ENCODE measurements around the gene ZNF367.

The ZNF367 gene

DNA sequence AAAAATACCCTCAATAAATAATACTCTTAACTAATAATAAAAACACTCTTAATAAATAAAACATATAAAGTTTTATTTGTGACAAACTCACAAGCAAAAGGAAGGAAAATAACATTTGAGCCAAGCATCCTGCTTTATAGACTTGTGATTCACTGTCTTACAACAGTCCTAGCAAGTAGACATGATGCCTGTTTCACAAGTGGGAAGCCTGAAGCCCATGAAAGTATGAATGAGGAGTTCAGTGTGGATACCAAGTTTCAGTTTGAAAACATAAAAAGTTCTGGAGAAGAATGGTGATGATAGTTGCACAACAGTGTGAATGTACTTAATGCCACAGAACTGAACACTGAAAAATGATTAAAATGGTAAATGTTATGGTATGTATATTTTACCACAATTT lies 42.7 kb upstream of the ZNF367 start:
- Histone ChIP-seq H3K36me3 (ENCODE audit: low read depth) (peaks cover 22% of the 10 kb centered on the region; the same call in 1 of the 2 replicates), H3K9me3 (ENCODE audit: severe bottlenecking) (no peaks in the 10 kb centered on the region), H3K27me3 (ENCODE audit: insufficient read depth, poor library complexity, severe bottlenecking) (no peaks in the 10 kb centered on the region), H3K4me3 (ENCODE audit: severe bottlenecking) (no peak overlapping the region), H3K4me1 (ENCODE audit: insufficient read depth, poor library complexity, severe bottlenecking) (no peaks in the 10 kb centered on the region), H3K27ac (ENCODE audit: poor library complexity, severe bottlenecking) (no peak overlapping the region)
- TF ChIP-seq CTCF (IDR thresholded peaks at IDR 0.05; ENCODE audit: poor library complexity, severe bottlenecking) = no peak
- ATAC-seq (ENCODE audit: low read depth) (no peak), DNase-seq (ENCODE audit: low spot score) (no peak)

GRCh38 chr9:96460470-96460869 lies 42.3 kb upstream of the ZNF367 start:
- Histone ChIP-seq H3K36me3 (ENCODE audit: low read depth) (peaks cover 18% of the 10 kb centered on the region; the same call in 1 of the 2 replicates), H3K4me1 (ENCODE audit: insufficient read depth, poor library complexity, severe bottlenecking) (no peaks in the 10 kb centered on the region), H3K27ac (ENCODE audit: poor library complexity, severe bottlenecking) (no peak overlapping the region), H3K27me3 (ENCODE audit: insufficient read depth, poor library complexity, severe bottlenecking) (no peaks in the 10 kb centered on the region), H3K9me3 (ENCODE audit: severe bottlenecking) (no peaks in the 10 kb centered on the region), H3K4me3 (ENCODE audit: severe bottlenecking) (no peak overlapping the region)
- no peak for ATAC-seq (ENCODE audit: low read depth)
- TF ChIP-seq CTCF (IDR thresholded peaks at IDR 0.05; ENCODE audit: poor library complexity, severe bottlenecking) = no peak
- no peak for DNase-seq (ENCODE audit: low spot score)

DNA sequence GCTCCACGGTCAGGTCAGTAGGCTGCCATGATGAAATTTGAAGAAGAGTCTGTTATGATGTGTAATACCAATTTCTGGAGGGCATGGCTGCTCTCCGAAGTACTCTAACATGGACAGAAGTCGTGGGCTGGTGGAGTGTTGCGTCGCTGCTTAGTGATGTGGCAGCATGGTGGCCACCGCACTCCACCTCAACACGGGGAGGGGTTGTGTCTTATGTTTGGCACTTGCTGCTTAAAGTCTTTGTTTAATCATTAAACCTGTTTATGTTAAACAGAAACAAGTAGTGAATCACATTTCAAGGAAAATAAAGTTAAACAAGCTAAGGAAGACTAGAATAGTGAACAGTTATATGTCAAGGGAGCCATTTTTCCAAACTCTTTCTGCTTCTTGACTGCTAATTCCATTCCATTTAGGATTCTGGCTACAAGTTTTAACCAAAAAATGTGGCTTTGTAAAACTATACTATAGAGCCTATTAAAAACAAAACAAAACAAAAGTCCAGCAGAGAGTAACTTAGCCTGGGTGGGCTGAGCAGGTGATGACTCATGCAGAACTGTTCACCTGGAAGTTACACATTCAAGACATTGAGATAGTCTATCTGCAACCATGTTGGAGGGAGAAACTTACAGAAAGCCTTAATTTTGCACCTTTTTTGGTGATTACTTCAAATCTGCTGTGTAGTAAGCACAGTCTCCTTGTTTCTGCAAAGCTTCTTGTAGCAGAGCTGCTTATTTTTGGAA lies 41.3 kb upstream of the ZNF367 start:
- Histone ChIP-seq H3K27ac (ENCODE audit: poor library complexity, severe bottlenecking) (no peak overlapping the region), H3K4me1 (ENCODE audit: insufficient read depth, poor library complexity, severe bottlenecking) (no peaks in the 10 kb centered on the region), H3K27me3 (ENCODE audit: insufficient read depth, poor library complexity, severe bottlenecking) (no peaks in the 10 kb centered on the region), H3K9me3 (ENCODE audit: severe bottlenecking) (no peaks in the 10 kb centered on the region), H3K4me3 (ENCODE audit: severe bottlenecking) (no peak overlapping the region), H3K36me3 (ENCODE audit: low read depth) (peaks cover 14% of the 10 kb centered on the region; the same call in 1 of the 2 replicates)
- no peak for DNase-seq (ENCODE audit: low spot score)
- 0 out of 3 replicates have a peak, but pooled peaks have one; percentile 35 for ATAC-seq (ENCODE audit: low read depth)
- TF ChIP-seq CTCF (IDR thresholded peaks at IDR 0.05; ENCODE audit: poor library complexity, severe bottlenecking) = no peak

- H3K4me3 ChIP-seq (ENCODE audit: severe bottlenecking) = no peak overlapping the region
- H3K27me3 ChIP-seq (ENCODE audit: insufficient read depth, poor library complexity, severe bottlenecking) = no peaks in the 10 kb centered on the region
- no peaks in the 10 kb centered on the region for H3K4me1 ChIP-seq (ENCODE audit: insufficient read depth, poor library complexity, severe bottlenecking)
- no peak for ATAC-seq (ENCODE audit: low read depth)
- no peaks in the 10 kb centered on the region for H3K9me3 ChIP-seq (ENCODE audit: severe bottlenecking)
- peaks cover 14% of the 10 kb centered on the region; the same call in 1 of the 2 replicates for H3K36me3 ChIP-seq (ENCODE audit: low read depth)
- no peak for DNase-seq (ENCODE audit: low spot score)
- no peak overlapping the region for H3K27ac ChIP-seq (ENCODE audit: poor library complexity, severe bottlenecking)
- no peak for TF ChIP-seq CTCF (IDR thresholded peaks at IDR 0.05; ENCODE audit: poor library complexity, severe bottlenecking)
Observed at GRCh38 chr9:96458226-96458625, 40.1 kb upstream of the ZNF367 start.

DNA sequence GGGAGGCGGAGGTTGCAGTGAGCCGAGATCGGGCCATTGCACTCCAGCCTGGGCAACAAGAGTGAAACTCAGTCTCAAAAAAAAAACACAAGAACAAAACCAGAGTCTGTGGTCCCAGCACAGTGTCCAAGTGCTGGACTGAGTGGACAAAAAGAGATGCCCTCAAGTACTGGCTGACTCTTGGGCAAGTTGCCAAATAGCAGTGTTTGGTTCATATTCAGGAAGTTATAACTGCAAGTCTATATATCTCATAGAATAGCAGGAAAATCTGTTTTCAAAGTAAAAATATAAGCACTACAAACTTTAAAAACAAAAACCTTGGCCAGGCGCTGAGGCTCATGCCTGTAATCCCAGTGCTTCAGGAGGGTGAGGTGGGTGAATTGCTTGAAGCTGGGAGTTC lies 39.1 kb upstream of the ZNF367 start:
- H3K4me1 ChIP-seq (ENCODE audit: insufficient read depth, poor library complexity, severe bottlenecking) = no peaks in the 10 kb centered on the region
- H3K9me3 ChIP-seq (ENCODE audit: severe bottlenecking) = no peaks in the 10 kb centered on the region
- ATAC-seq (ENCODE audit: low read depth) (no peak), DNase-seq (ENCODE audit: low spot score) (no peak)
- H3K27ac ChIP-seq (ENCODE audit: poor library complexity, severe bottlenecking) = no peak overlapping the region
- no peak for TF ChIP-seq CTCF (IDR thresholded peaks at IDR 0.05; ENCODE audit: poor library complexity, severe bottlenecking)
- H3K27me3 ChIP-seq (ENCODE audit: insufficient read depth, poor library complexity, severe bottlenecking) = no peaks in the 10 kb centered on the region
- peaks cover 14% of the 10 kb centered on the region; the same call in 1 of the 2 replicates for H3K36me3 ChIP-seq (ENCODE audit: low read depth)
- no peak overlapping the region for H3K4me3 ChIP-seq (ENCODE audit: severe bottlenecking)

Data from RWPE2 (cell line).